ENCODE measurements around the gene ZFHX3.
"Not testable (repeated sequence)": the region's sequence is repeated elsewhere in the genome, so short reads cannot be mapped to it uniquely, and the experiment has no call there.

ZFHX3 gene, protein sequence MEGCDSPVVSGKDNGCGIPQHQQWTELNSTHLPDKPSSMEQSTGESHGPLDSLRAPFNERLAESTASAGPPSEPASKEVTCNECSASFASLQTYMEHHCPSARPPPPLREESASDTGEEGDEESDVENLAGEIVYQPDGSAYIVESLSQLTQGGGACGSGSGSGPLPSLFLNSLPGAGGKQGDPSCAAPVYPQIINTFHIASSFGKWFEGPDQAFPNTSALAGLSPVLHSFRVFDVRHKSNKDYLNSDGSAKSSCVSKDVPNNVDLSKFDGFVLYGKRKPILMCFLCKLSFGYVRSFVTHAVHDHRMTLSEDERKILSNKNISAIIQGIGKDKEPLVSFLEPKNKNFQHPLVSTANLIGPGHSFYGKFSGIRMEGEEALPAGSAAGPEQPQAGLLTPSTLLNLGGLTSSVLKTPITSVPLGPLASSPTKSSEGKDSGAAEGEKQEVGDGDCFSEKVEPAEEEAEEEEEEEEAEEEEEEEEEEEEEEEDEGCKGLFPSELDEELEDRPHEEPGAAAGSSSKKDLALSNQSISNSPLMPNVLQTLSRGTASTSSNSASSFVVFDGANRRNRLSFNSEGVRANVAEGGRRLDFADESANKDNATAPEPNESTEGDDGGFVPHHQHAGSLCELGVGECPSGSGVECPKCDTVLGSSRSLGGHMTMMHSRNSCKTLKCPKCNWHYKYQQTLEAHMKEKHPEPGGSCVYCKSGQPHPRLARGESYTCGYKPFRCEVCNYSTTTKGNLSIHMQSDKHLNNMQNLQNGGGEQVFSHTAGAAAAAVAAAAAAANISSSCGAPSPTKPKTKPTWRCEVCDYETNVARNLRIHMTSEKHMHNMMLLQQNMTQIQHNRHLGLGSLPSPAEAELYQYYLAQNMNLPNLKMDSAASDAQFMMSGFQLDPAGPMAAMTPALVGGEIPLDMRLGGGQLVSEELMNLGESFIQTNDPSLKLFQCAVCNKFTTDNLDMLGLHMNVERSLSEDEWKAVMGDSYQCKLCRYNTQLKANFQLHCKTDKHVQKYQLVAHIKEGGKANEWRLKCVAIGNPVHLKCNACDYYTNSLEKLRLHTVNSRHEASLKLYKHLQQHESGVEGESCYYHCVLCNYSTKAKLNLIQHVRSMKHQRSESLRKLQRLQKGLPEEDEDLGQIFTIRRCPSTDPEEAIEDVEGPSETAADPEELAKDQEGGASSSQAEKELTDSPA (N-terminal part only)

DNA sequence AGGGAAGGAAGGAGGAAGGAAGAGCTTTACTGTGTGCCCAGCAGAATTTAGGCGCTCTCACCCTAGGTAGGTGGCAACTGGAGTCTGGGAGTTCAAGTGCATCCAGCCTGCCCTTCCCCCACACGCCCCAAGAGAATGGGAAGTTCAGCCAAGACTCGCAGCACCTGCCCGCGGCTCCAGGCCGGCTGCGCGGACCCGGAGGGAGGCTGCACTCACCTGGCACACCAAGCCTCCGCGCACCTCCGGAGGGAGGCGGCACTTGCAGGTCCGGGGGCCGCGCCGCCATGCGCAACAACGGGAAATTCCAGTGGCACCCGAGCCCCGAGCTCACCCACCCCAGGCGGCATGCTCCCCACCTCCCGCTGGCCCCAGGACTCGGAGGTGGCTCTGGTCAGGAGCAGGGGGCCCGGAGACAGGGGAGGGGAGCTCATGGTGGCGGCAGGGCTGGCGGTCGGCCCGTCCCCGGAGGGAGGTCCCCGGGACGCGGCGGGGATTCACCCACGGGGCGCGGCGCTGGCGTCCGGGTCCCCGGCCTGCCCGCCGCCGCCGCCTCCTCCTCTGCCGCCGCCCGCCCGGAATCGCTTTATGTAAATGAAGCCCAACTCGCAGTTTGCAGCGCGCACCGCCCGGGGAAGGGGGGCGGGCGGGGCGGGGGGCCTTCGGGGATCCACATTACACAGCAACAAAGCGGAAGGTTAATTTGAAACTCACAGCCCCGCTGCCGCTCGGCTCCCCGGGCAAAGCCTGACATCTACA is at the start of gene ZFHX3:
Gene ZFHX3 (minus strand): TSS at position 593 of the 756 bp plus-strand sequence. CDS start 87,983 bp downstream, outside the sequence.
- no peak for DNase-seq

DNA sequence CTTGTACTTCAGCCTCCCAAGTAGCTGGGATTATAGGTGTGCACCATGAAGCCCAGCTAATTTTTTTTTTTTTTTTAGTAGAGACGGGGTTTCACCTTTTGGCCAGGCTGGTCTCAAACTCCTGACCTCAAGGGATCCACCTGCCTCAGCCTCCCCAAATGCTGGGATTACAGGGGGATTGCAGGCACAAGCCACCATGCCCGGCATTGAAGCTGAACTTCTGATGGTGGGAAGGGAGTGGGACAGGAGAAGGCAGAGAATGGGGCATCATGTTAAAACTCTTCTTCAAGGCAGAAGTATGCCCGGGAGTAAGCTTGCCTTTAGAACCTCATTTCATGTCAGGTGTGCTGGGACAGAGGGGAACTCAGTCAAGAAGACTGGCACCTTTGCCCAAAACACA is 48.6 kb upstream of the ZFHX3 start:
- DNase-seq: no peak

DNA sequence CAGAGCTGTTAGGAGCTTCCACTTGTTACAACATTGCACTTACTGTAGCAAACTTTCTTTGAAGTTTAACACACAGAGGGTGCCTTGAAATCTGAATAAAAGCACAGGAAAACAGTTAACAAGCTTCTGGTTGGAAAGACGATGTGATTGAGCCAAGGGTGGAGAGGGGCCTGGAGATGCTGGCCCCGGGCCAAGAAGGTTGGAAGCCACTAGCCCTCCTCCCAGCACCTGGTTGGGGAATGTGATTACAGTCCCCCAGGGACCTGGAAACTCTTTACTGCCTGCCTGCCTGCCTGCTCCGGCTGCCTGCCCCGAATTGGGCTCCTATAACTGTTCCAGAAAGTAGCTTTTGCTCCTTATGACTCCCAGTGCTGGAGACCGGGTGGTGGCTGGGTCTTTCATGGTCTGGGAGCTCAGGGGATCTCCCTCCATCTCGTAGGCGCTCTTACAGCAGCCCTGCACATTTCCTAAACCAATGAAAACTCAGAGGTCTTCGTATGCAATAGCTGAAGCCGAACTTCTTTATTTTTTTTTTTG is 48.0 kb upstream of the ZFHX3 start:
- DNase-seq: peak; percentile 76

DNA sequence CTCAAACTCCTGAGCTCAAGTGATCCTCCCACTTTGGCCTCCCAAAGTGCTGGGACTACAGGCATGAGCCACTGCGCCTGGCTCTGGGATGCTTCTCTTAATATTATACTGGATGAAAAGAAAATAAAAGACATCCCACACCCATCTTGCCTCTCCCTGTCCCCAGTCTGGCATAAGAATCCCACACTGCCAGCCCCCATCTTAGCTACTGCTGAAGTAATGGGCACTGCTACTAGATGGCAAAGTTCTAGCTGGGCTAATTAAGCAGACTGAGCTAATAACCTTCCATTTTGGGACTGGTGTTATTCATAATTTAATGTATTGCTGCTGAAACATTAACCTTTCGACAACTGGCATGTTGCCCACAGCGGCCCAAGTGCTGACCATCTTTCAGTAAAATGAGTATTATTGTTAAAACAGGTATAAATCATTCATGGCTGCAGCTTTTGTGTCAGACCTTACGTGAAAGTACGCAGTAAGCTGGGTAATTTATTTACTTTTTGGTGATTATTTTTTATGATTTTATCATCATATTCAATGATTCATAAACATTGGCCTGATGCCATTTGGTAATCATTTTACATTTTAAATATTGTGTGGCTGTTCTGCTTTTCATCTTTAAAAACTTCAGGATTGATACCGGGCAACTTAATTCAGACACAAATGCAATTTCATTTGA is 47.4 kb upstream of the ZFHX3 start:
- DNase-seq: no peak

DNA sequence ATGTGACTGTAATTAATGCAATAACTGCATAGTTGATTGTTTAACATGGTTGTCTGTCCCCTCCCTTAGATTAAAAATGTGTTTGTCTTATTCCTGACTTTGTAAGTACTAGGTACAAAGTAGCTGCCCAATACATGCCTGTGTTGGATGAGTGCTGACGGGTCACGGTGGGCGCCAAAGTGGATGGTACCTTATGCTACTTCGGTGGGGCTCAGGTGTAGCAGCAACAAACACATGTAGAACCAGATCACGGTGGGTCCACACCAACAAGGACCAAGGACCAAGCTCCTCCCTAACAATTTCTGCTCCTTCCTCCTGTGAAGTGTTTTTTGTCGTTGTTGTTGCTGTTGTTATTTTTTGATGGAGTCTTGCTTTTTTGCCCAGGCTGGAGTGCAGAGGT is 46.4 kb upstream of the ZFHX3 start:
- no peak for DNase-seq

DNA sequence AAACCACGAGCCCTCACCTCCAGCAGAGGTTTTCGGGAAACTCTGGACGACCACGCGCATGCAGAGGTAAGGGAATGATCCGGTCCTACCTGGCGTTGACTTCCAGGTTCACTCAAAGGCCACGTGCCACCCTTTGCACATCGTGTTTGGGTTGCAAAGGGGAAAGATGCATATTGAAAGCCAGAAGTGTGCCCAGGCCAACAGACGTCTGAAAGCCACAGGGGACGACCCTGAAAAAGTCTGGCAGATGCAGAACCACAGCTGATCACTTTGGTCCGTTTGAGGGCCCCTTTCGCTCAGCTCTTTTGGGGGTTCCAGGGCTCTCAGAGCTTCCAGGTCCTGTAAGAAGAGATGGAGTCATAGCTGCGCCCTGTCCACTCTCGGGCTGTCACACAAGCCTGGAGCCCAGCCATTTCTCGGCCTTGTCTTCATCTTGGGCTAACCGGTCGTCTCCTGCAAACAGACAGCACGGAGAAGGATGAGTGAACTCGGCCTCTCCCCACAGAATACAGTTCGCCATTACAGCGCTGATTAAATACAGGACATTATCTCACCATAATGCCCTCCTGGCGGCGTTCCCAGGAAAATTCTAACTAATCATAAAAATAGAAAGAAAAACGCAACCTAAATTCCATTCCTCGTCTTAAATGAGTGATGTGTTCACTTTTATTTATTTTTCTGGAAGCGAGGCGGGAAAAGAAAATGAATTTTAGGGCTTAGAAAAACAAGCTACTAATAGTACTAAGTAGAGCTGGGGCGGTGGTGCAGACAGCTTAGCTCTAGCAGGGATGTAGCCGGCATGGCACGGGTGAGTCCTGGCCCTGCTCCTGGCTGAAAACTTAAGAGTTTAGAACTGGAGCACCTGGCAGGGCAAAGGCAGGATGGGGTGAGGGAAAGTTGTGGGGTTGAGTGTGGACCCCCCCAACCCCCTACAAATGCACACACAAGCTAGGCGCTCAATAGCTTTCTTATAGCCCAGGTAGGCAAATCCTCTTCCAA is 45.5 kb upstream of the ZFHX3 start:
- no peak for DNase-seq

DNA sequence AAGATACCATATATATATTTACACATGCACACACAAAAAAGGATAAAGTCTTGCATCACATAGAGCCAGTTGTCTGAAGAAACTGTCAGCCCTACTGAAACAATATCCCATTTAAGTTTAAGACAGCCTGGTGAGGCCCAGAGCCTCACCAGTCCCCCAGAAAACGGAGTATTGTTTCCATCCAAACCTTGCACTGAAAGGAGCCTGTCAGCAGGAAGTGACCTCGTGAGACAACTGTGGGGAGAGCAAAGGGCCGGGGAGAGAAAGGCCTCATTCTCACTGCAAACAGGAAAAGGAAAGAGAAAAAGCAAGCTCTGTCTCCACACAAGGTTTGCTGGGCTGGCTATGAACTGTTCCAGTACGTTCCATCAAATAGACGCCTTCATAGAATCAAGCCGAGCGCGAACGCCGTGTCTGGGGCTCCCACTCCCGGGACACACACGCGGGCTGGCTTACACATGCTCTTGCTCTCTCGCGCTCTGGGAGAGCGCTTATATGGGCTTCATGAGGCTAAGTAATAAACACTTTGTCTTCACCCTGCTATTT is 44.4 kb upstream of the ZFHX3 start:
- no peak for DNase-seq

DNA sequence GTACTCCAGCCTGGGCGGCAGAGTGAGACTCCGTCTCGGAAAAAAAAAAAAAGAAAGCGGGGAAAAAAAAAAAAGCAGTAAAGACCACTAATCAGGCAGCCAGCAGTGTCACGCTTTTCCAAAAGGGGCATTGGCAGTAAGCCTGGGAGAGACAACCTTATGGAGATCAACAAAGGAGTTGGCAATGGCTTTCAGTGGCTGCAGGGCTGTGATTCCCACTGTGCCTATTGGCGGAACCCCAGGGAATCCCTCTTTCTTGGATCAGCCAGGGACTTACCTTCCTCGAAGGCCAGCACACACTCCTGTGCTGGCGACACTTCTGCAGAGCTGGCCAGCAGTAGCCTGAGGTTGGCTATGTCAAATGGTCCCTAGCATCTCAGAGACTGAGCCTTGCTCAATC is 43.2 kb upstream of the ZFHX3 start:
- no peak for DNase-seq

DNA sequence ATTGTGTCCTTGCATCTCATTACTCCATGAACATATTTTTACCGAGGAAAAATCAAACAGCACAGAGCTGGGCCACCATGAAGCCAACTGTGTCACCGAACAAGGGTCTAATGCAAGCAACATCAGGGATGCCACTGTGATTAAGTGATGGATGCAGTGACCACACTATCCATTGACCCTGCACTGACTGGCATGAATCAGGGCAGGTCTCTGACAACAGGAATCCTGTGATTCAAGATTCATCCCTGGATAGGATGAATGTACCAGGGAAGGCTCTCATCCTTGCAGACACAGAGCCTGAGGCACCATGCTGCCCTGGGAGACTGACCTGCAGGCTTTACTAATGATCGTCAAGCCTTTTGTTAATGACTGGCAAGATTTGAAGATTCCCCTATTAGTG is 41.5 kb upstream of the ZFHX3 start:
- no peak for DNase-seq

DNA sequence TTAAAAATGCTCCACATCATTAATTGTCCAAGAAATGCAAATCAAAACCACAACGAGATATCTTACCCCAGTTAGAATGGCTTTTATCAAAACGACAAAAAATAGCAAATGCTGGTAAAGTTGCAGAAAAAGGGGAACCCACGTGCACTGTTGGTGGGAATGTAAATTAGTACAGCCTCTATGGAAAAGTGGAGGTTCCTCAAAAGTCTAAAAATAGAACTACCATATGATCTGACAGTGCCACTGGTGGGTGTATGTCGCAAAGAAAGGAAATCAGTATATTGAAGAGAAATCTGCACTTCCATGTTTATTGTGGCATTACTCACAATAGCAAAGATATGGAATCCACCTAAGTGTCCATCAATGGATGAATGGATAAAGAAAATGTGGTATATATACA is 38.2 kb upstream of the ZFHX3 start:
- no peak for DNase-seq

DNA sequence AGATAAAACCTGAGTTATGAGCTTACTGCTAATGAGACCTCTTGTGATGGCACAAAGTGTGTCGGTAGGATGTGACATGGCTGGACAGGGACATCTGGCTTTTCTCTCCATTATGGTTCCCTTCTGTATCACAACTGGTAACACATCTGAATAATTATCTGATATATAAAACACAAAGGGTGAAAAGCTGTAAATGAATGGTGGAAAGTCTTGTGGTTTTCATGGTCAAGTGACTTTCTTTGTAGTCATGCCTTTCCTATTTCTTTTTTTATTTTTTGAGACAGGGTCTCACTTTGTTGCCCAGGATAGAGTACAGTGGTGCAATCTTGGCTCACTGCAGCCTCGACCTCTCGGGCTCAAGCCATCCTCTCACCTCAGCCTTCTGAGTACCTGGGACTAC is 35.3 kb upstream of the ZFHX3 start:
- DNase-seq: no peak

DNA sequence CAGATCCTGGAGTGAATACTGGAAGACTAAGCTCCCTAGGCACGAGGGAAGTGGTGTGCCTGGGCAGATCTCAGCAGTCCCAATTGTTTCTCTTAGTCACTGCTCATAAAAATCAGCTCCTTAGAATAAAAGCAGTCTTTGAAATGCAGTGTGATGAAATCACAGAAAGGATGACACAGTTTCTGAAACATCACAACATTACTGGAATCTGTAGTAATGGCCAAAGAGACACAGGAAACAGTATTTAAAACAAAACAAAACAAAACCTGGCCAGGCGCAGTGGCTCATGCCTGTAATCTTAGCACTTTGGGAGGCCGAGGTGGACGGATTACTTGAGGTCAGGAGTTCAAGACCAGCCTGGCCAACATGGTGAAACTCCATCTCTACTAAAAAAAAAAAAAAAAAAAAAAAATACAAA is 34.7 kb upstream of the ZFHX3 start:
- DNase-seq: not testable (repeated sequence)

DNA sequence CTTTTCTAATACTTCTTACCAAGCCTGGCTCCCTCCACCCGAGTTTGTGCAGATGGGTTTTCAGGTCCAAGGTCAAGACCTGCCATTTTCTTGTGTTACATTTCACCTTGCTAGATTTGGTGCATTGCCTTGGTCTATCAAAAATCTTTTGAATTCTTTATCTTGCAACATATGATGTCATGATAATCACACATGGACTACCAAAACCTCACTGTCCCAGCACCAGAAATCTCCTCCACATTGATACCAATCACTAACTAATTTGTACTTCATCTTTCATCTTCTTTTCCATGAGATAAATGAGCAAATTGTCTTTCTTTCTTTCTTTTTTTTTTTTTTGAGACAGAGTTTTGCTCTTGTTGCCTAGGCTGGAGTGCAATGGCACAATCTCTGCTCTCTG is 33.0 kb upstream of the ZFHX3 start:
- no peak for DNase-seq

DNA sequence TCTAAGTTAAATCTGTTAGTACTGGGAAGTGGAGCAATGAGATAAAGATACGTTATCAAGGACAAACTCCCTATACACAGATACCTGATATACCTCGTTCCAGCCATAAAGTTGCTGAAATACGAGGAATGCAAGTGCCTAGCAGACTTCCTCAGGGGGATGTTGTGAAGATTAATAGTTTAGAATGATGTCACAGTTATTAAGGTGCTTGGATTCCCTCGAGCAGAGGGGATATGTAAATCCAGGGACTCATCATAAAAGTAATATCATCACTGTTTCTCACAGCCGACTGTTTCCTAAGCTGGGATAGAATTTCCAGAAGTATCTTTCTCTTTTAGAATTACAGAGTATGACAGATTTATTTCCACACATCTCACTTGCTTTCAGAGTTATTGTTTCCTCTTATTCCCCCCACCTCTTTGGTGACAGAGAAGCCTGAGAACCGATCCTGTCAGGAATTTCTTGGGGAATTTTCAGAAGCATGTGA is 28.4 kb upstream of the ZFHX3 start:
- DNase-seq: no peak

DNA sequence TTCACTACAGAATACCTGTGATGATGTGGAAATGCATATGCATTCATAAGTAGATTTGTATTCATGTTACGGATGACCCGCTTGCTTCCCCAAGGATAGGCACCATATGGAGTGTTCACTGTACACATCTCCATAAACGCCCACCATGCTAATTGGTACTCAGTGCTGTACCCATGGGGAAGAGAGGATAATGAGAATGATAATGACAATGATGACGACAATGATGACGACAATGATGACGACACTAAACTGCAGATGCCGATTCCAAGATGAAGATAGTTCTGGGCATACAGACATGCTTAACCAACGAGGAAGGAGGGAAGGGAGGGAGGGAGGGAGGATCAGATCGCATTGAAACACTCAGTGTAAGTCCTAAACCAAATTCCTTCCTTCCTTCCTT is 26.5 kb upstream of the ZFHX3 start:
- DNase-seq: no peak

DNA sequence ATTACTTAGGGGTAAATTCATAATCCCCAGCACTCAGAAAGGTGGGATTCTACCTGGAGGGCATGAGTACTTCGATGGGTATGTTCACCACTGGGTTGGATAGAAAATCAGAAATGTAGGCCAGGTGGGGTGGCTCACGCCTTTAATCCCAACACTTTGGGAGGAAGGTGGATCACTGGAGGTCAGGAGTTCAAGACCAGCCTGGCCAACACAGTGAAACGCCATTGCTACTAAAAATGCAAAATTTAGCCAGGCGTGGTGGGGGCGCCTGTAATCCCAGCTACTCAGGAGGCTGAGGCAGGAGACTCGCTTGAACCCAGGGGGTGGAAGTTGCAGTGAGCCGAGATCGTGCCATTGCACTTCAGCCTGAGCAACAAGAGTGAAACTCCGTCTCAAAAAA is 24.1 kb upstream of the ZFHX3 start:
- not testable (repeated sequence) for DNase-seq

DNA sequence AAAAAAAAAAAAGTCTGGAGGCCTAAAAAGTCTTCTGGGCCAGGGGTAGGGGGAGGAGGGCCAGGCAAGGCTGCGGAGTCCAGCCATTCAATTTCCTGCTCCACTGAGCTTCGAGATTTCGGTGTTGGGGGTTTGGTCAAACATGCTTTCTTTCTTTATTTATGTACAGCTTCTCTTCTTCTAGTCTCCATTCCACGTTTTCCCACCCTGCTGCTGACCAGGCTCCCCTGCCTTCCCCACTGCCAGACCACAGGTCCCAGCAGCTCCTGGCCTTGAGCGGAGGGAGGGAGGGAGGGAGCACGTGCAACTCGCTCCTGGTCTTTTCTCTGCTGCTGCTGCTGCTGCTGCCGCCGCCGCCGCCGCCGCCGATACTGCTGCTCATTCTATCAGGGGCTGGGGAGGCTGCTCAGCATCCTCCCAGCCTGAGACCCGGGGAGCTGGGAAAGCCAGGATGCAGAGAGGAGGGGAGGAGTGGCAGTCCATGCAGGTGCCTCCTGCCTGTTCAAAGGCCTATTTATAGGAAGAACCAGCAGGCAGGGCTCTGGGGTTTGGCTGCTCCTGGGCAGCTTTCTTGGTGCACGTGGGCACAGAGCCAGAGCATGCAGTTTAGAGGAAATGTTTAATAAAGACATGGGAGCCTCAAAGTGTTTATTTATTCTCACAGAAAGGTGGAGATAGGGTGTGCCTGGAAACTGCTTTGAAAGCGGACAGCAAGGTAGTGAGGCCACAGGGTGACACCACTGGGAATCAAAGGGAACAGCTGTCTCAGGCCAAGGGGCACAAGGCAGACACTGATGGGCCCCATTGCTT is 23.4 kb upstream of the ZFHX3 start:
- no peak for DNase-seq

DNA sequence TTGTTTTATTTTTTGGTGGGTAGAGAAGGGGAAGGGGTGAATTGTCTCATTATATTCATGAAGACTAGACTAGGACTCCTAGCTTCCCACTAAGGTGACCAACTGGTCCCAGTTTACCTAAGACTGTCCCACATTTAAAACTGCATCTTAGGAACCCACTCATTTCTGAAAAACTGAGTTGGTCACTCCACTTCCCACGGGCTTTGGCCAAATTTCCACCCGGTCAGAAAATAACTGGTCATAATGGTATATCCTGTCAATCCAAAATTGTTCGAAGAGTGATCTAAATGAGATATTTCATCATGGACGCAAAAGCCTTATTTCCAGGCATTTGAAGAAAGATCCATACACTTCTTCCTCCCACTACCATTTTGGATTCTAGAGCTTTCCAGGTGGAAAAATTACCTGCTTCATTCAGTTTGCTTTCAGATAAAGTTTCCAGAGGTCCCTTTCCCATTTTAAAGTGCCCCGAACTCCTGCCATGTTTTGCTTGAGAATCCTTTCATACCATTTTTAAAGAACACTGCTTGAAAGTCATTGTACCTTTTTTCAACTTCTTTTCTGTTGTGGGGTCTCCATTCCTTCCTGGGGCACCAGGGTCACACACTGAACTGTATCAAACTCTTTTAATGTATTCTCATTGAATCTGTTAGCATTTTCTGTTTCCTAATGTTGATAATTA is 21.8 kb upstream of the ZFHX3 start:
- DNase-seq: no peak

All from DMS 273 treated with DMSO at 0.1 percent for 48 hours (cell line).